Measurements from ENCODE around the gene DCLK3. TPM values are rescaled to one million over a fixed set of nuclear protein-coding genes. Genes with fewer than 3 reads are reported as not detected.
A peak's percentile ranks its signal among the peaks of the same experiment; 100 is the strongest.

DCLK3 gene
- total RNA-seq (not detected), polyA plus RNA-seq (not detected)

GRCh38 chr3:36763850-36764703, at the start of gene DCLK3:
Gene DCLK3 (minus strand): TSS chr3:36764553. CDS start chr3:36764263, 290 bp downstream.
- DNase-seq (peak in 1 of 3 donors; percentile 5), ATAC-seq (ENCODE audit: low read depth in 2 of 2) (no peak)
- H3K27me3 Mint-ChIP-seq, result peaks cover 69% of the 10 kb centered on the region
- no peaks in the 10 kb centered on the region for H3K36me3 Mint-ChIP-seq
- Histone ChIP-seq H3K4me3 (ENCODE audit: low read depth, low read length) (no peak within 1 kb of the TSS), H3K27me3 (ENCODE audit: control insufficient read depth, insufficient read depth, low read length) (peaks cover 49% of the 10 kb centered on the region), H3K36me3 (ENCODE audit: control insufficient read depth, insufficient read depth, low read length) (no peaks in the 10 kb centered on the region), H3K4me1 (ENCODE audit: control insufficient read depth, insufficient read depth, low read length, poor library complexity, severe bottlenecking) (no peaks in the 10 kb centered on the region), H3K27ac (ENCODE audit: insufficient read depth, low read length, poor library complexity, severe bottlenecking) (no peak within 1 kb of the TSS), H3K9me3 (ENCODE audit: control insufficient read depth in 2 of 2, low read length in 2 of 2) (no peaks in the 10 kb centered on the region)
- peaks cover 0 to 12% (median 1%) of the 10 kb centered on the region in 4 donors for H3K4me1 Mint-ChIP-seq
- H3K4me3 Mint-ChIP-seq, result peak within 1 kb of the TSS in 2 of 4 donors; percentile 39 to 64
- peaks cover 0 to 4% (median 0%) of the 10 kb centered on the region in 7 donors for H3K9me3 Mint-ChIP-seq
- H3K27ac Mint-ChIP-seq, result peak within 1 kb of the TSS in 1 of 3 donors; percentile 94

GRCh38 chr3:36813305-36813704, 49.0 kb upstream of the DCLK3 start:
- Histone ChIP-seq H3K27ac (ENCODE audit: insufficient read depth, low read length, poor library complexity, severe bottlenecking) (no peak overlapping the region), H3K27me3 (ENCODE audit: control insufficient read depth, insufficient read depth, low read length) (no peaks in the 10 kb centered on the region), H3K4me1 (ENCODE audit: control insufficient read depth, insufficient read depth, low read length, poor library complexity, severe bottlenecking) (no peaks in the 10 kb centered on the region), H3K9me3 (ENCODE audit: control insufficient read depth in 2 of 2, low read length in 2 of 2) (no peaks in the 10 kb centered on the region), H3K4me3 (ENCODE audit: low read depth, low read length) (no peak overlapping the region), H3K36me3 (ENCODE audit: control insufficient read depth, insufficient read depth, low read length) (no peaks in the 10 kb centered on the region)
- Mint-ChIP-seq H3K27ac (no peak overlapping the region), H3K4me1 (no peaks in the 10 kb centered on the region), H3K27me3 (peaks cover under 1% of the 10 kb centered on the region), H3K36me3 (no peaks in the 10 kb centered on the region), H3K4me3 (no peak overlapping the region), H3K9me3 (no peaks in the 10 kb centered on the region)
- DNase-seq (no peak), ATAC-seq (ENCODE audit: low read depth in 2 of 2) (no peak)

GRCh38 chr3:36812240-36812639, 47.9 kb upstream of the DCLK3 start:
- ATAC-seq (ENCODE audit: low read depth in 2 of 2) (no peak), DNase-seq (no peak)
- no peak overlapping the region for H3K4me3 ChIP-seq (ENCODE audit: low read depth, low read length)
- H3K27me3 ChIP-seq (ENCODE audit: control insufficient read depth, insufficient read depth, low read length), result no peaks in the 10 kb centered on the region
- Mint-ChIP-seq H3K36me3 (no peaks in the 10 kb centered on the region), H3K4me1 (no peaks in the 10 kb centered on the region), H3K27ac (no peak overlapping the region), H3K4me3 (no peak overlapping the region), H3K9me3 (peaks cover 0 to 3% (median 0%) of the 10 kb centered on the region in 7 donors), H3K27me3 (peaks cover 7% of the 10 kb centered on the region)
- H3K36me3 ChIP-seq (ENCODE audit: control insufficient read depth, insufficient read depth, low read length), result no peaks in the 10 kb centered on the region
- H3K9me3 ChIP-seq (ENCODE audit: control insufficient read depth in 2 of 2, low read length in 2 of 2), result no peaks in the 10 kb centered on the region
- H3K4me1 ChIP-seq (ENCODE audit: control insufficient read depth, insufficient read depth, low read length, poor library complexity, severe bottlenecking), result no peaks in the 10 kb centered on the region
- H3K27ac ChIP-seq (ENCODE audit: insufficient read depth, low read length, poor library complexity, severe bottlenecking), result no peak overlapping the region

- no peak for DNase-seq
- no peaks in the 10 kb centered on the region for H3K4me1 Mint-ChIP-seq
Measured at GRCh38 chr3:36811768-36812167, 47.4 kb upstream of the DCLK3 start.

GRCh38 chr3:36804295-36805055, 40.1 kb upstream of the DCLK3 start:
- Mint-ChIP-seq H3K36me3 (no peaks in the 10 kb centered on the region), H3K4me1 (no peaks in the 10 kb centered on the region), H3K4me3 (no peak overlapping the region), H3K27me3 (peaks cover 41% of the 10 kb centered on the region), H3K27ac (no peak overlapping the region), H3K9me3 (peaks cover 0 to 22% (median 6%) of the 10 kb centered on the region in 7 donors)
- no peaks in the 10 kb centered on the region for H3K36me3 ChIP-seq (ENCODE audit: control insufficient read depth, insufficient read depth, low read length)
- ATAC-seq (ENCODE audit: low read depth in 2 of 2) (no peak), DNase-seq (no peak)
- H3K27me3 ChIP-seq (ENCODE audit: control insufficient read depth, insufficient read depth, low read length), result peaks cover 11% of the 10 kb centered on the region
- peaks cover 3 to 5% of the 10 kb centered on the region in 2 experiments for H3K9me3 ChIP-seq (ENCODE audit: control insufficient read depth in 2 of 2, low read length in 2 of 2)
- H3K4me3 ChIP-seq (ENCODE audit: low read depth, low read length), result no peak overlapping the region
- no peaks in the 10 kb centered on the region for H3K4me1 ChIP-seq (ENCODE audit: control insufficient read depth, insufficient read depth, low read length, poor library complexity, severe bottlenecking)
- H3K27ac ChIP-seq (ENCODE audit: insufficient read depth, low read length, poor library complexity, severe bottlenecking), result no peak overlapping the region

More at GRCh38 chr3:36811768-36812167, 47.4 kb upstream of the DCLK3 start:
- Mint-ChIP-seq H3K27me3 (peaks cover 11% of the 10 kb centered on the region), H3K36me3 (no peaks in the 10 kb centered on the region), H3K4me3 (no peak overlapping the region), H3K27ac (no peak overlapping the region), H3K9me3 (peaks cover 0 to 3% (median 0%) of the 10 kb centered on the region in 7 donors)
- H3K36me3 ChIP-seq (ENCODE audit: control insufficient read depth, insufficient read depth, low read length), result no peaks in the 10 kb centered on the region
- H3K4me1 ChIP-seq (ENCODE audit: control insufficient read depth, insufficient read depth, low read length, poor library complexity, severe bottlenecking), result no peaks in the 10 kb centered on the region
- no peaks in the 10 kb centered on the region for H3K9me3 ChIP-seq (ENCODE audit: control insufficient read depth in 2 of 2, low read length in 2 of 2)
- H3K4me3 ChIP-seq (ENCODE audit: low read depth, low read length), result no peak overlapping the region
- no peaks in the 10 kb centered on the region for H3K27me3 ChIP-seq (ENCODE audit: control insufficient read depth, insufficient read depth, low read length)
- no peak for ATAC-seq (ENCODE audit: low read depth in 2 of 2)
- no peak overlapping the region for H3K27ac ChIP-seq (ENCODE audit: insufficient read depth, low read length, poor library complexity, severe bottlenecking)

GRCh38 chr3:36803091-36803791, 38.9 kb upstream of the DCLK3 start:
- H3K27me3 ChIP-seq (ENCODE audit: control insufficient read depth, insufficient read depth, low read length), result peaks cover 11% of the 10 kb centered on the region
- no peak for ATAC-seq (ENCODE audit: low read depth in 2 of 2)
- no peak overlapping the region for H3K4me3 Mint-ChIP-seq
- no peaks in the 10 kb centered on the region for H3K4me1 Mint-ChIP-seq
- H3K27ac Mint-ChIP-seq, result no peak overlapping the region
- DNase-seq, result no peak
- peaks cover 3 to 5% of the 10 kb centered on the region in 2 experiments for H3K9me3 ChIP-seq (ENCODE audit: control insufficient read depth in 2 of 2, low read length in 2 of 2)
- H3K27me3 Mint-ChIP-seq, result peaks cover 39% of the 10 kb centered on the region
- no peak overlapping the region for H3K27ac ChIP-seq (ENCODE audit: insufficient read depth, low read length, poor library complexity, severe bottlenecking)
- H3K4me3 ChIP-seq (ENCODE audit: low read depth, low read length), result no peak overlapping the region
- peaks cover 0 to 22% (median 6%) of the 10 kb centered on the region in 7 donors for H3K9me3 Mint-ChIP-seq
- H3K36me3 Mint-ChIP-seq, result no peaks in the 10 kb centered on the region
- no peaks in the 10 kb centered on the region for H3K36me3 ChIP-seq (ENCODE audit: control insufficient read depth, insufficient read depth, low read length)
- no peaks in the 10 kb centered on the region for H3K4me1 ChIP-seq (ENCODE audit: control insufficient read depth, insufficient read depth, low read length, poor library complexity, severe bottlenecking)

GRCh38 chr3:36800533-36801116, 36.3 kb upstream of the DCLK3 start:
- Histone ChIP-seq H3K27me3 (ENCODE audit: control insufficient read depth, insufficient read depth, low read length) (peaks cover 9% of the 10 kb centered on the region), H3K27ac (ENCODE audit: insufficient read depth, low read length, poor library complexity, severe bottlenecking) (no peak overlapping the region), H3K4me3 (ENCODE audit: low read depth, low read length) (no peak overlapping the region), H3K9me3 (ENCODE audit: control insufficient read depth in 2 of 2, low read length in 2 of 2) (peaks cover 0 to under 1% of the 10 kb centered on the region in 2 experiments), H3K4me1 (ENCODE audit: control insufficient read depth, insufficient read depth, low read length, poor library complexity, severe bottlenecking) (no peaks in the 10 kb centered on the region), H3K36me3 (ENCODE audit: control insufficient read depth, insufficient read depth, low read length) (no peaks in the 10 kb centered on the region)
- Mint-ChIP-seq H3K4me3 (no peak overlapping the region), H3K36me3 (no peaks in the 10 kb centered on the region), H3K27me3 (peaks cover 20% of the 10 kb centered on the region), H3K9me3 (peaks cover 0 to 7% (median 1%) of the 10 kb centered on the region in 7 donors), H3K4me1 (no peaks in the 10 kb centered on the region), H3K27ac (no peak overlapping the region)
- ATAC-seq (ENCODE audit: low read depth in 2 of 2) (no peak), DNase-seq (no peak)

All from CD4-positive, CD25-positive, alpha-beta regulatory T cell (primary cell).